ENCODE measurements around the gene ZNF197. TPM values are rescaled to one million over a fixed set of nuclear protein-coding genes. Genes with fewer than 3 reads are reported as not detected.

The ZNF197 gene
- total RNA-seq, 1 donor from 2014 or later = 18.1 TPM

DNA sequence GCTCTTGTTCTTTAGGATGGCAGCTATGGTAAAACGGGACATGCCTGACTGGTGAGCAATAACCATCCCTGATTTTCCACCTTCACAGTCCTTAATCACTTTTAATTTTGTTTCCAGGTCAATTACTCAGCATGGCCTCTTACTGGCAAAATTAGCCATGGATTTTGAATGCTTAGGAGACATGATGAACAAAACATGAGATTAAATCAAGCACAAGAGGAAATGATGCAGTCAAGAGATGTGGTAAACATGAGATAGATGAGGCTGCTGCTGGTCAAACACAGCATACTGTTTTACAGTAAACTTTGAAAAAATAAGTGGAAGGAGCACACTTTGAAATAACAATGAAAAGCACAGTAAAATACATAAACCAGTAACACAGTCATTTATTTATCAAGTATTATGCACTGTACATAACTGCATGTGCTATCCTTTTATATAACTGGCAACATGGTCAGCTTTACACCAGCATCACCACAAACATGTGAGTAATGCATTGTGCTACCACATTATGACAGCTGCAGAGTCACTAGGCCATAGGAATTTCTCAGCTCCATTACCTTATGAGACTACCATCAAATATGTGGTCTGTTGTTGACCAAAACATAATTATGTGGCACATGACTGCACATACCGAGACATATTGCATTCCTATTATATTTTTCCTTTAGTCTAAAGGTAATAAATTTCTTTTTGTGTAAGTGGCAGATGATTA is 57.5 kb downstream of the ZNF197 start:
- Histone ChIP-seq H3K9me3 (peaks cover 7 to 46% of the 10 kb centered on the region in 2 donors), H3K4me1 (peaks cover 0 to 3% of the 10 kb centered on the region in 2 donors), H3K36me3 (peaks cover 0 to 9% of the 10 kb centered on the region in 2 donors), H3K27ac (no peak overlapping the region), H3K27me3 (no peaks in the 10 kb centered on the region), H3K4me3 (no peak overlapping the region)
- intact Hi-C loops (cut with DNase I) = no loop called here
- no peak for DNase-seq (ENCODE audit: low spot score in 2 of 2)
- TF ChIP-seq, protein P1, sequence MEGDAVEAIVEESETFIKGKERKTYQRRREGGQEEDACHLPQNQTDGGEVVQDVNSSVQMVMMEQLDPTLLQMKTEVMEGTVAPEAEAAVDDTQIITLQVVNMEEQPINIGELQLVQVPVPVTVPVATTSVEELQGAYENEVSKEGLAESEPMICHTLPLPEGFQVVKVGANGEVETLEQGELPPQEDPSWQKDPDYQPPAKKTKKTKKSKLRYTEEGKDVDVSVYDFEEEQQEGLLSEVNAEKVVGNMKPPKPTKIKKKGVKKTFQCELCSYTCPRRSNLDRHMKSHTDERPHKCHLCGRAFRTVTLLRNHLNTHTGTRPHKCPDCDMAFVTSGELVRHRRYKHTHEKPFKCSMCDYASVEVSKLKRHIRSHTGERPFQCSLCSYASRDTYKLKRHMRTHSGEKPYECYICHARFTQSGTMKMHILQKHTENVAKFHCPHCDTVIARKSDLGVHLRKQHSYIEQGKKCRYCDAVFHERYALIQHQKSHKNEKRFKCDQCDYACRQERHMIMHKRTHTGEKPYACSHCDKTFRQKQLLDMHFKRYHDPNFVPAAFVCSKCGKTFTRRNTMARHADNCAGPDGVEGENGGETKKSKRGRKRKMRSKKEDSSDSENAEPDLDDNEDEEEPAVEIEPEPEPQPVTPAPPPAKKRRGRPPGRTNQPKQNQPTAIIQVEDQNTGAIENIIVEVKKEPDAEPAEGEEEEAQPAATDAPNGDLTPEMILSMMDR (IDR thresholded peaks at IDR 0.05) = no peak

DNA sequence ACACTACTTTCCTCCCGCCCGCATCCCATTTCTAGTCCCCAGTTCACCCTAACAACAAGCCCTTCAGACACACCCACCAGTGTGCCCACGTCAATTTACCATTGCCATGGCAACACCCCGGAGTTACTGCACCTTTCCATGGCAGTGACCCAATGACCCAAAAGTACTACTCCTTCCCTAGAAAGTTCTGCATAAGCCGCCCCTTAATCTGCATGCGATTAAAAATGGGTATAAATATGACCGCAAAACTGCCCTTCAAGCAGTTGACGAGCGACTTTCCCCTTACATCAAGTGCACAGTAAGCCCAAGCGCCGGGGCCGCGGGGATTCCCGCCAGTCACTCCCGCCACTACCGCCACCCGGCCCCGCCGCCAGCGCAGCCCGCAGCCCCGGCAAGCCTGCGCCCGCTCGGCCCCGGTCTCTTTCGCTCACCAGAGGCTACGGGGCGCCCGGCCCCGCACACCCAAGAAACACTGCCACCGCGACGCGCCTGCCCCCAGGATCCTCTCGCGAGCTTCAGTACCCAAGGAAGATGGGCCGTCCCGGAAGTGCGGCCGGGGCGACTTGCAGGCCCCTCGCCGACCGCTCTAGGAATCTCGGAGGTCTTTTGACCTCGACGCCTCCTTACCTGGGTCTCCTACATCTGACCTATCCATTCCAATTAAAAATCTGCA is 60.4 kb downstream of the ZNF197 start:
- peaks cover 0 to 9% of the 10 kb centered on the region in 2 donors for H3K36me3 ChIP-seq
- H3K9me3 ChIP-seq = peaks cover 5 to 18% of the 10 kb centered on the region in 2 donors
- peak overlapping the region in 1 of 2 donors; percentile 9 for H3K27ac ChIP-seq
- peak overlapping the region; percentile 49 to 90 for H3K4me3 ChIP-seq
- DNase-seq (ENCODE audit: low spot score in 2 of 2) = peak in 1 of 2 donors; percentile 73
- intact Hi-C loops (cut with DNase I) = no loop called here
- no peaks in the 10 kb centered on the region for H3K27me3 ChIP-seq
- TF ChIP-seq, protein P1 (IDR thresholded peaks at IDR 0.05) = no peak
- H3K4me1 ChIP-seq = peaks cover 0 to 3% of the 10 kb centered on the region in 2 donors

DNA sequence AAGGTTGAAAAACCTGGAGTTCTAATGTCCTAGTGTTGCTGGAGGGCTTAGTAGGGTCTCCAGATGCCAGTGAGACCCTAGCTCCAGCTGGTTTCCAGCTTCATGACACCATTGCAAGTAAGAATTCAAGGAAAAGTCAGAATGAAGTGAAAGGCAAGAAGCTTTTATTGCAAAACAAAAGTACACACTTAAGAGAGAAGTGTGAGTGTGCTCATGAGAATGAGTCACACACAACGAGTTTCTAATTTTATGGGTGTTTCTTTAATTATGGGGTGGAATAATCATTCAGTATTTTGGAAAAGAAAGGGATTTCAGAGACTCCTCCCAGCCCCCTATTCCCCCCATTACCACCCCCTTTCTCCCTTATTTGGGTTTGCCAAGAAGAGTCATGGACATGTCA is 63.1 kb downstream of the ZNF197 start:
- H3K27me3 ChIP-seq = no peaks in the 10 kb centered on the region
- TF ChIP-seq, protein P1 (IDR thresholded peaks at IDR 0.05) = no peak
- no peaks in the 10 kb centered on the region for H3K9me3 ChIP-seq
- intact Hi-C loops (cut with DNase I) = no loop called here
- H3K4me1 ChIP-seq = peaks cover 0 to 3% of the 10 kb centered on the region in 2 donors
- no peak overlapping the region for H3K27ac ChIP-seq
- H3K4me3 ChIP-seq = no peak overlapping the region
- H3K36me3 ChIP-seq = peaks cover 0 to 3% of the 10 kb centered on the region in 2 donors
- no peak for DNase-seq (ENCODE audit: low spot score in 2 of 2)

Other genes with a start within 250 kb of the ZNF197 start
- gene ZNF445, start 147.4 kb upstream of the ZNF197 start, total RNA-seq = 6.6 TPM
- not detected for gene ZKSCAN7, start 69.8 kb upstream of the ZNF197 start, total RNA-seq
- 0.43 TPM for gene ZNF660, start 40.1 kb upstream of the ZNF197 start, total RNA-seq
- gene ZNF35, start 23.7 kb downstream of the ZNF197 start, total RNA-seq = 4.8 TPM
- 6.5 TPM for gene ZNF502, start 87.6 kb downstream of the ZNF197 start, total RNA-seq
- not detected for gene ZNF501, start 104.6 kb downstream of the ZNF197 start, total RNA-seq
- gene KIAA1143, start 136.6 kb downstream of the ZNF197 start, total RNA-seq = 12.0 TPM
- 0.64 TPM for gene KIF15, start 136.8 kb downstream of the ZNF197 start, total RNA-seq
- gene TMEM42, start 236.9 kb downstream of the ZNF197 start, total RNA-seq = not detected
- gene TGM4, start 249.6 kb downstream of the ZNF197 start, total RNA-seq = not detected

Measured in ascending aorta (tissue), 2 donors.